Renal pelvis (tissue), 4 donors: ENCODE data around the gene GPAM. TPM values are rescaled to one million over a fixed set of nuclear protein-coding genes. Genes with fewer than 3 reads are reported as not detected.
"Not testable (repeated sequence)": the region's sequence is repeated elsewhere in the genome, so short reads cannot be mapped to it uniquely, and the experiment has no call there.

ENCODE experiments used
- DNase-seq: peaks from one replicate; pipeline ENCODE4 v3.0.0-alpha.2; 2013
- polyA plus RNA-seq, 3 donors: library from polyadenylated mRNA; unstranded; fragments of 120-200 nt; gene quantifications; one replicate each; pipeline ENCODE4 v1.2.1, GENCODE V29; 2013; ENCODE audit not compliant: insufficient read length in 3 of 3

GPAM gene
- polyA plus RNA-seq, 3 donors: 15.9 to 16.5 (median 16.5) TPM

GRCh38 chr10:112136486-112137153 lies 46.9 kb downstream of the GPAM start:
- no peak for DNase-seq

- DNase-seq: no peak
These were observed 48.0 kb downstream of the GPAM start for GRCh38 chr10:112135604-112136003.

GRCh38 chr10:112132435-112132834 lies 51.1 kb downstream of the GPAM start:
- DNase-seq: no peak

GRCh38 chr10:112131996-112132395 lies 51.6 kb downstream of the GPAM start:
- no peak for DNase-seq

- DNase-seq: peak; percentile 51
These were observed 52.2 kb downstream of the GPAM start for GRCh38 chr10:112131346-112131745.

- DNase-seq: no peak
These were observed 56.7 kb downstream of the GPAM start for GRCh38 chr10:112126901-112127300.

- no peak for DNase-seq
These were observed 57.4 kb downstream of the GPAM start for GRCh38 chr10:112126172-112126571.

GRCh38 chr10:112124866-112125265 lies 58.7 kb downstream of the GPAM start:
- no peak for DNase-seq

- DNase-seq: no peak
These were observed 60.7 kb downstream of the GPAM start for GRCh38 chr10:112122827-112123226.

GRCh38 chr10:112120491-112120890 lies 63.1 kb downstream of the GPAM start:
- no peak for DNase-seq

GRCh38 chr10:112115781-112116385 lies 67.7 kb downstream of the GPAM start:
- peak; percentile 10 for DNase-seq

- not testable (repeated sequence) for DNase-seq
These were observed 73.8 kb downstream of the GPAM start for GRCh38 chr10:112109779-112110178.

Other genes starting within 250 kb of the GPAM start
- gene TECTB, start 99.6 kb upstream of the GPAM start, polyA plus RNA-seq: not detected
- gene ACSL5, start 190.4 kb upstream of the GPAM start, polyA plus RNA-seq: 1 to 10 TPM; 4.1 to 5.5 (median 5.3) TPM